Measurements from ENCODE around the gene SERPINA3.

SERPINA3 gene

DNA sequence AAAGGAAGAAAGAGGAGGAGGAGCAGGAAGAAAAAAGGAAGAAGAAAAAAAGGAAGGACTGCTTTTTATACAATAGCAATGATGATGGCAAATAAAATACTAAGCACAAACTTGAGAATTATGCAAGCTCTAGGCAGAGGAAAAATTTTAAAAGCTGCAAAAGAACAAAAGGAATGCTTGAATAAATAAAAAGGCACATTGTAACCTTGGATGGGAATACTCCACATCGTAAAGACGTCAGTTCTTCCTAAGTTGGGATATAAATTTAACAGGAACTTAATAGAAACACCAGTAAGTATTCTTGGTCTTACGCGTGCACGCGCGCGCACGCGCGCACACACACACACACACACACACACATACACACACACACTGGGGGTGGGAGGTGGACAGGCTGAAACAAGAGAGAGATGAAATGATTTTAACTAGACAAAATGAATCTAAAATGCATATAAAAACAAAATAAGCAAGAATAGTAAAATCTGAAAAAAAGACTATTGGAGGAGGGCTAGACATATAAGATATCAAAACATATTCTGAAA lies 43.0 kb downstream of the SERPINA3 start:
- DNase-seq (ENCODE audit: low spot score): no peak

- DNase-seq (ENCODE audit: low spot score): no peak
Observed at GRCh38 chr14:94656043-94656442, 43.9 kb downstream of the SERPINA3 start.

- no peak for DNase-seq (ENCODE audit: low spot score)
Observed at GRCh38 chr14:94659256-94659655, 47.1 kb downstream of the SERPINA3 start.

DNA sequence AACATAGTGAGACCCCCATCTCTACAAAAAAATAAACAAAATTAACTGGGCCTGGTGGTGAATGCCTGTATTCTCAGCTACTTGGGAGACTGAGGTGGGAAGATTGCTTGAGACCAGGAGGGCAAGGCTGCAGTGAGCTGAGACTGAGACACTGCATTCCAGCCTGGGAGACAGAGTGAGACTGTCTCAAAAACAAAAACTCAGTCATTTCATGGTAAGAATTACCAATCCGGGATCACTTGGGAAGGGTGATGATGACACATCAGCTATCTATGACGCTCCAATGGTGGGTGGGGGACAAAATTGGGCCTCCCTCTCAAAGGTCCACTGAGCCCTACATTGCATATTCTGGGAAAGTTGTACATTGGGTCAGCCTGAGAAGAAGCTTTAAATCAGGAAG lies 47.7 kb downstream of the SERPINA3 start:
- DNase-seq (ENCODE audit: low spot score): peak; percentile 15

DNA sequence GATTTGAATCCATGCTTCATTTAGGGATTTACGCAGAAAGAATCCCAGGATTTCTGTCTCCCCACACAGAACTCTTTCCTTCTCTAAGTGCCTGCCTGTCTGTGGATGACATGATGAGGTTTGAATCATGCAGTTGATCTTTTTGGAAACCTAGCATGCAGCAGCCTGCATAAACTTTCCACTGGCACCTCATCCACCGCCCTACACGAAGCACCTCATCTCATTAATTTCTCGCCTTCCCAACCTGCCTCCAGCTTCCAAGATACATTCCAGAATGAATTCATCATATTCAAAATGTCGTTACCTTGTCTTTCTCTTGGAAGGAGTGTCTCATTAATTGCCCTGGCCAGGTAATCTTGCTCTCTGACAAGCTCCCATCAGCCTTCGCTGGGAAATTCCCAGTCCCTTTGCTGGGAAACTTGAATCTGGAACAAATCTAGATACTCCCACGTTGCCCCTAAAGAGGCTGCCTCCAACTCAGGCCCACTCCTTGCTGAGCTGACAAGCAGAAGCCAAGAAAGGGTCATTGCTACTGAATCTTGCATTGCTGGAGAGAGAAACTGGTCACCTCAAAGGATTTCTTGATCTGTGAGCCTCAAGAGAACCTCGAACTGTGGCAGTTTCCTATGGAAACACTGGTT lies 48.2 kb downstream of the SERPINA3 start:
- peak; percentile 13 for DNase-seq (ENCODE audit: low spot score)

- DNase-seq (ENCODE audit: low spot score): no peak
Observed at GRCh38 chr14:94663538-94663937, 51.3 kb downstream of the SERPINA3 start.

DNA sequence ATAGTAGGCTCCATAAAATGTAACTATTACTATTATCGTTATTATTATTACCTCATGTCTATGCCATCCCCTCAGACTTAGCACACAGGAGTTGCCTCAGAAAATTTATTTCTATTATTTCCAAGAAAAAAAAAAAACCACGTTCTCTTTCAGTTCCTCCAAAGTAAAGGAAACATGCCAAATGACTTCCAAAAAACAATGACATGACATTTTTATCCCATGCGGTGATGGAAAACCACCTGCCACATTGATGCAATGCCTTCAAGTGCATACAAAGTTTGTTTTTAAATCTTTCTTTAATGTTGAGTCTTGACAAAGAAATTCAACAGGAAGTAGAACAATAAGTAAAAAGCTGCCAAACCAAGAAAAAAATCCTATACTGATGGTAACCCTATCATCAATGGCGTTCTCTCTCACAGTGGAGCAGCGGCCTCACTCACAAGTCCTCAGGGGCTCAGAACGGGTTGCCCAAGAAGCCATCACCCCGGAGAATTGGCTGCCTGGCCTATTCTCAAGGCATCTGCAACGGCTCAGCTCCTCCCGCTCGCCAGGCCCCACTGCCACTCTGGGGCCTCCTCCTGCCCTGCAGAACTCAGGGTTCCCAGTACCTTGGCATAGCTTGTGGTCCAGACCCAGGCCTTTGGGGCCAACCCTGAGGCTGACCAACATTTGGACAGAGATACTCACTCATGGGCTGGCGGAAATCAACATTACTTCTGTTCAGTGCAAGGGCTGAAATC lies 51.9 kb downstream of the SERPINA3 start:
- DNase-seq (ENCODE audit: low spot score): peak; percentile 36

GRCh38 chr14:94665121-94665520 lies 52.9 kb downstream of the SERPINA3 start:
- peak; percentile 27 for DNase-seq (ENCODE audit: low spot score)

GRCh38 chr14:94665544-94665943 lies 53.4 kb downstream of the SERPINA3 start:
- no peak for DNase-seq (ENCODE audit: low spot score)

GRCh38 chr14:94670692-94671285 lies 58.6 kb downstream of the SERPINA3 start:
- peak; percentile 36 for DNase-seq (ENCODE audit: low spot score)

DNA sequence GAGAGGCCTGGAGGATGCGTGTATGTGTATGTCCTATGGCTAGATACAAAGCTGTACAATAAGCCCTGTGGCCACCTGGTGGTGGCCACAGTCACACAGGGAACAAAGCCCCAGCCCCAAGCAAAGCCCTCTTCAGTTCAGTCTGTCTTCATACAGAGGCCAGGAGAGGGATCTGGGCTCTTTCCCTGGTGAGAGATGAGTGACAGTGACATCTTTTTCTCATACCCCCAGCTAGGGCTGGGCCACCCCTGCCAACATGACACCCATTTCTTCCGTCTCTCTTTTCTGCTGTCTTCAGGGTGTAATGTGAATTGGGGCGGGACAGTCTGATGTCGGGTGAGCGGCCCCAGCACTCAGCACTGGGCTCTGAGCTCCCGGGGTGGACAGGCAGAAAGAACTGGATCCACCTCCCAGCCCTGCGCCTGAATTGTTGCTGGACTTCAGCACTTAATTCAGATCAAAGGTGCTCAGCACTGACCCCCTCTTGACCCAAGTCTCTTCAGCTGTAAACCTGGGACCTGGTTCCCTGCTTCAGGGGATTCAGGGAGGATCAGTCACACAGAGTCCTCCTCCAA lies 59.8 kb downstream of the SERPINA3 start:
- peak; percentile 51 for DNase-seq (ENCODE audit: low spot score)

GRCh38 chr14:94673071-94673470 lies 60.9 kb downstream of the SERPINA3 start:
- DNase-seq (ENCODE audit: low spot score): peak; percentile 9

Measured in ecto neural progenitor cell (in vitro differentiated cells).